ENCODE data around the gene ABCC4.

- TF ChIP-seq, protein P1, sequence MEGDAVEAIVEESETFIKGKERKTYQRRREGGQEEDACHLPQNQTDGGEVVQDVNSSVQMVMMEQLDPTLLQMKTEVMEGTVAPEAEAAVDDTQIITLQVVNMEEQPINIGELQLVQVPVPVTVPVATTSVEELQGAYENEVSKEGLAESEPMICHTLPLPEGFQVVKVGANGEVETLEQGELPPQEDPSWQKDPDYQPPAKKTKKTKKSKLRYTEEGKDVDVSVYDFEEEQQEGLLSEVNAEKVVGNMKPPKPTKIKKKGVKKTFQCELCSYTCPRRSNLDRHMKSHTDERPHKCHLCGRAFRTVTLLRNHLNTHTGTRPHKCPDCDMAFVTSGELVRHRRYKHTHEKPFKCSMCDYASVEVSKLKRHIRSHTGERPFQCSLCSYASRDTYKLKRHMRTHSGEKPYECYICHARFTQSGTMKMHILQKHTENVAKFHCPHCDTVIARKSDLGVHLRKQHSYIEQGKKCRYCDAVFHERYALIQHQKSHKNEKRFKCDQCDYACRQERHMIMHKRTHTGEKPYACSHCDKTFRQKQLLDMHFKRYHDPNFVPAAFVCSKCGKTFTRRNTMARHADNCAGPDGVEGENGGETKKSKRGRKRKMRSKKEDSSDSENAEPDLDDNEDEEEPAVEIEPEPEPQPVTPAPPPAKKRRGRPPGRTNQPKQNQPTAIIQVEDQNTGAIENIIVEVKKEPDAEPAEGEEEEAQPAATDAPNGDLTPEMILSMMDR (IDR thresholded peaks at IDR 0.05; ENCODE audit: low read depth, low read length): no peak
- TF ChIP-seq EZH2phosphoT487 (IDR thresholded peaks at IDR 0.05; ENCODE audit: low read depth): no peak
These were observed 80.6 kb downstream of the ABCC4 start for GRCh38 chr13:95220611-95221010.
